Tibial nerve (tissue), 4 donors: ENCODE measurements around the gene CCDC61. TPM values are rescaled to one million over a fixed set of nuclear protein-coding genes. Genes with fewer than 3 reads are reported as not detected.
A peak's percentile ranks its signal among the peaks of the same experiment; 100 is the strongest.

ENCODE experiments used
- DNase-seq, 2 donors: peaks; one replicate each; pipeline ENCODE4 v3.0.0-alpha.2; 2019; ENCODE audit warnings: low spot score in 2 of 2
- H3K27ac ChIP-seq, 4 donors: fragments of 200-600 bp; sonication (generic) in 3 of 4; one replicate each; pipeline ENCODE4 v1.5.1; 2017 to 2019; ENCODE audit warnings: mild to moderate bottlenecking in 1 of 4
- H3K27me3 ChIP-seq, 2 donors: fragments of 200-600 bp; sonication (generic) in 1 of 2; one replicate each; pipeline versions ENCODE4 v1.5.1 to v1.6.0; 2017 to 2019
- H3K36me3 ChIP-seq, 3 donors: fragments of 200-600 bp; sonication (generic); one replicate each; pipeline ENCODE4 v1.5.1; 2018 to 2019
- H3K4me1 ChIP-seq, 4 donors: fragments of 200-600 bp; sonication (generic) in 3 of 4; one replicate each; pipeline ENCODE4 v1.5.1; 2017 to 2019
- H3K4me3 ChIP-seq, 4 donors: fragments of 200-600 bp; sonication (generic) in 3 of 4; one replicate each; pipeline ENCODE4 v1.5.1; 2017 to 2019; ENCODE audit warnings: mild to moderate bottlenecking in 1 of 4, moderate library complexity in 1 of 4
- H3K9me3 ChIP-seq, 4 donors: fragments of 200-600 bp; sonication (generic) in 3 of 4; one replicate each; pipeline ENCODE4 v1.5.1; 2017 to 2019
- EP300 ChIP-seq, 2 donors: sonication (generic); formaldehyde crosslinking; IDR thresholded peaks; one replicate each; pipeline ENCODE4 v1.6.1; 2017; ENCODE audit warnings: antibody characterized with exemption in 2 of 2, mild to moderate bottlenecking in 1 of 2
- POLR2A ChIP-seq, 2 donors: fragments of 450-650 bp; IDR thresholded peaks; one replicate each; pipeline ENCODE4 v1.6.1; 2017; ENCODE audit warnings: antibody characterized with exemption in 2 of 2, mild to moderate bottlenecking in 2 of 2, moderate library complexity in 2 of 2
- WGBS, 2 donors: methylation state at CpG; one replicate each; pipeline ENCODE4 v1.1.5; 2018; 5-methylcytosine and 5-hydroxymethylcytosine counted together
- total RNA-seq, 4 donors: library from RNA; depleted of rRNA; stranded (reverse); fragments of >200 nt; gene quantifications; one replicate each; pipeline ENCODE4 v1.1.0, GENCODE V29; 2016
- TF ChIP-seq, protein P1 (sequence below), 5 experiments: fragments of 200-600 bp in 3 of 5; fragments of 450-650 bp in 2 of 5; sonication (generic) in 3 of 5; IDR thresholded peaks; one replicate each; pipeline ENCODE4 v1.5.1; 2016 to 2019; ENCODE audit warnings: antibody characterized with exemption in 5 of 5, mild to moderate bottlenecking in 3 of 5, moderate library complexity in 2 of 5

CCDC61 gene
- total RNA-seq, 4 donors from 2014 or later = 16.2 to 31.4 (median 21.3) TPM

DNA sequence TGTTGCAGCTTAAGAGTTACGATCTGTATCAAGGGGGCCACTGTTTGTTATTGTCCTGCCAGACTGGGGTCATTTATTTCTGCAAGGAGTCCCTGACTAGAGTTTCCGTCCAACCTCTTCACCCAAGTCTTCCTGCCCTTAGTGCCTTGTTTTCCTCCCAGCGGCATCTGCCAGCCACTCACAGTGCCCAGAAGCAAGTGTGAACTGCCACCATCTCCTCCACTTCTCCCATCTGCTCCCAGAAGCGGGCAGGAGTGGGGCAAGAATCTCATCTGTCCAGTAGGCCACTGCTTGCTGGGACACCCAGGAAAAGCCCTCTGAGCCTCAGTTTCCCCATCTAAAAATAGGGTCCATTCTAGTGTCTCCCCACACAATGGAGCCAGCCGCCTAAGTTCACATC lies 25.6 kb upstream of the CCDC61 start:
- peaks cover 0 to 87% of the 10 kb centered on the region in 2 donors for H3K27me3 ChIP-seq
- 51 to 56% methylated on average over 5 of the region's 5 CpGs for WGBS, 2 donors

DNA sequence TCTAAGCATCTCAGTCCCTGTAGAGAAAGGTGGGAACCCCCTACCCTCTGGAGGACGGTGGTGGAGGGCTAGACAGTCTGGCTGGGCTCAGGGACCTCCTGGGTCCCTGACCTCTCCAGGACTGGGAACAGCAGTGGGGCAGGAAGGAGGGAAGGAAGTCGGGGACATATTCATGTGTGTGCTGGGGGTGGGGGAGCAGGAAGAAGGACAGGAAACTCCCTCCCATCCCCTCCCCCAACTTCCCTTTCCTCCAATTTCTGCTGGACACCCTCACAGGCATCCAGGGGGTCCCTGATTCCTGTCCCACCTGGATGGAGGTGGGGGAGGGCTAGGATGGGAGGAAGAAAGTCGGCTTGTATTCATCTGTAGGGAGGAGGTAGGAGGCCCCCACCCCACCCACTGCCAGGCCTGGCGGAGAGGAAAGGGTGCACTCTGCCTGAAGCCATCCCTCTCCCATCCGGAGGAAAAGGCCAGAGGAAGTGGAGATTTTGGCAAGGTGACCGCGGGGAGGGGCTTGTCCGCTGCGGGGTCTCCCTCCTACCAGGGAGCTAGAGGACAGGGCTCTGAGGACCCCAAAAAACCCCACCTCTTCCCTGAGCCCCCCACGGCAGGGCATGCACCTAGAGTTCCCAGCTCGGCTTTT lies 23.9 kb upstream of the CCDC61 start:
- Histone ChIP-seq H3K27me3 (peaks cover 0 to 96% of the 10 kb centered on the region in 2 donors), H3K4me3 (peak overlapping the region in 1 of 4 donors; percentile 49), H3K27ac (peak overlapping the region in 1 of 4 donors; percentile 17)

More for the DNA sequence above, 25.6 kb upstream of the CCDC61 start:
- Histone ChIP-seq H3K4me1 (peaks cover 0 to 7% (median 0%) of the 10 kb centered on the region in 4 donors), H3K9me3 (peaks cover 0 to 4% (median 0%) of the 10 kb centered on the region in 4 donors), H3K36me3 (no peaks in the 10 kb centered on the region), H3K4me3 (no peak overlapping the region), H3K27ac (no peak overlapping the region)
- no peak for DNase-seq
- TF ChIP-seq, protein P1, sequence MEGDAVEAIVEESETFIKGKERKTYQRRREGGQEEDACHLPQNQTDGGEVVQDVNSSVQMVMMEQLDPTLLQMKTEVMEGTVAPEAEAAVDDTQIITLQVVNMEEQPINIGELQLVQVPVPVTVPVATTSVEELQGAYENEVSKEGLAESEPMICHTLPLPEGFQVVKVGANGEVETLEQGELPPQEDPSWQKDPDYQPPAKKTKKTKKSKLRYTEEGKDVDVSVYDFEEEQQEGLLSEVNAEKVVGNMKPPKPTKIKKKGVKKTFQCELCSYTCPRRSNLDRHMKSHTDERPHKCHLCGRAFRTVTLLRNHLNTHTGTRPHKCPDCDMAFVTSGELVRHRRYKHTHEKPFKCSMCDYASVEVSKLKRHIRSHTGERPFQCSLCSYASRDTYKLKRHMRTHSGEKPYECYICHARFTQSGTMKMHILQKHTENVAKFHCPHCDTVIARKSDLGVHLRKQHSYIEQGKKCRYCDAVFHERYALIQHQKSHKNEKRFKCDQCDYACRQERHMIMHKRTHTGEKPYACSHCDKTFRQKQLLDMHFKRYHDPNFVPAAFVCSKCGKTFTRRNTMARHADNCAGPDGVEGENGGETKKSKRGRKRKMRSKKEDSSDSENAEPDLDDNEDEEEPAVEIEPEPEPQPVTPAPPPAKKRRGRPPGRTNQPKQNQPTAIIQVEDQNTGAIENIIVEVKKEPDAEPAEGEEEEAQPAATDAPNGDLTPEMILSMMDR (IDR thresholded peaks at IDR 0.05) = no peak
- no peak for TF ChIP-seq EP300 (IDR thresholded peaks at IDR 0.05)
- no peak for TF ChIP-seq POLR2A (IDR thresholded peaks at IDR 0.05)

DNA sequence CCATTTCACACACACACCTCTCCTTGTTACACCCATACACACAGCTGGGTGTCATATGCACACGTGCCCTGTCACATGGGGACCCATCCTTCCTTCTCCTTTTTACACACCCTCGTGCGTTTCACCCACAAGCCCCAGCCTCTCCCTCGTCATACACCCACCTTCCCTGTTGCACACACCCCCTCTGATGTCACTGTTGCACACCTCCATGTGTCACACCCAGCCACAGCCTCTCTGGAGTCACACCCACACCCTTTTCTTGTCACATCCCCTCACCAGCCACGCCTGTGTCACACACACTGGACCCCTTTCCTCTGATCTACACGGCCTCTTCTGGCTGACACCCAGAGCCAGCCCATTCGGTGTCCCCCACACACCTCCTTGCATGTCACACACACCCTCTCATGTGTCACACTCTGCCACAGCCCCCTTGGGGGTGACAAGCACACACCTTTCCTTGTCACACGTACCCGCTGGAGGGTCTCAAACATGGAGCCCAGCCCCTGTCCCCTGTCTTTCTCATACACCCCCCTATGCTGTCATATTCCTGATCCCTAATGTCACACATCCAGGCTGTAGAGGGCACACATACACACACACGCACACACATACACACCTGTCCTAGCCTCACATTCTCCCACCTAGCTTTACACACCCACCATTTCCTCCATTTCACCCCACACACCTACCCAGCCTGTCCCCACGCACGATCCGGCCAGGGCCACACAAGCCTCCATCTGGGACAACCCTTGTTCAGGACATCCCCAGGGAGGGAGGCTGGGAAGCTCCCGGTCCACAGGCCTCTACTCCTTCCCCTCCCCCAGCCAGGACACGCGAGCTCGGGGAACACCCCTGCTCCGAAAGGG lies 23.0 kb upstream of the CCDC61 start:
- H3K4me3 ChIP-seq = peak overlapping the region in 3 of 4 donors; percentile 0 to 49 (median 9)
- peak in 1 of 2 donors; percentile 19 for DNase-seq
- no peak for TF ChIP-seq EP300 (IDR thresholded peaks at IDR 0.05)
- TF ChIP-seq, protein P1 (IDR thresholded peaks at IDR 0.05) = no peak
- TF ChIP-seq POLR2A (IDR thresholded peaks at IDR 0.05) = no peak
- peaks cover 0 to 95% of the 10 kb centered on the region in 2 donors for H3K27me3 ChIP-seq
- H3K36me3 ChIP-seq = no peaks in the 10 kb centered on the region
- peak overlapping the region in 1 of 4 donors; percentile 65 for H3K27ac ChIP-seq
- peaks cover 0 to 4% (median 0%) of the 10 kb centered on the region in 4 donors for H3K9me3 ChIP-seq
- WGBS, 2 donors = 17 to 20% methylated on average over 18 of the region's 18 CpGs
- H3K4me1 ChIP-seq = peaks cover 0 to 7% (median 0%) of the 10 kb centered on the region in 4 donors

More for the DNA sequence above, 23.9 kb upstream of the CCDC61 start:
- Histone ChIP-seq H3K4me1 (peaks cover 0 to 7% (median 0%) of the 10 kb centered on the region in 4 donors), H3K36me3 (no peaks in the 10 kb centered on the region), H3K9me3 (peaks cover 0 to 4% (median 0%) of the 10 kb centered on the region in 4 donors)
- no peak for DNase-seq
- WGBS, 2 donors = 7 to 8% methylated on average over 11 of the region's 11 CpGs
- no peak for TF ChIP-seq EP300 (IDR thresholded peaks at IDR 0.05)
- no peak for TF ChIP-seq POLR2A (IDR thresholded peaks at IDR 0.05)
- TF ChIP-seq, protein P1 (IDR thresholded peaks at IDR 0.05) = no peak

DNA sequence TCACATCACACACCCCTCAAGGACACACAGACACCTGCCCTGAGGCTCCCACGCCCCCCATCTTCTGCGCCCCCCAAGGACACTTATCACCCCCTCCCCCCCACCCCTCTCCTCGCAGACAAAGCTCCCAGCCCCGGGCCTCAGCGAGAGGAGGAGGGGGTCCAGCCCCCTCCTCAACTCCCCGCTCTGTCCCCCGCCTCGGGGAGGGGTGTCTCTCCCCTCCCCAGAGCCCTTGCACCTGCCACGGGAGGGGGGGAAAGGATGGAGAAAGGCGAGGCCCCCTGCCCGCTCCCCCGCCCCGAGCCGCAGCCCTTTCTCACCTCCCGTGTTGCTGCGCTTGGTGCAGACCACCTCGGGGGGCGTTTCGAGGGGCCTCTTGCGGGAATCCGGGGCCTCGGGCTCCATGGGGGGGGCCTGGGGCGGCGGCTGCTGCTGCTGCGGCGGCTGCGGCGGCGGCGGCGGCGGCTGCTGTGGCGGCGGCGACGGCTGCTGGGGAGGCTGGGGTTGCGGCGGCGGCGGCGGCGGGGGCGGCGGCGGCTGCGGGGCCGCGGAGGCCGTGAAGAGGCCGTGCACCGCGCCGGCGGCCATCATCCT lies 22.2 kb upstream of the CCDC61 start:
- peaks cover 0 to 94% of the 10 kb centered on the region in 2 donors for H3K27me3 ChIP-seq
- DNase-seq = no peak
- H3K36me3 ChIP-seq = no peaks in the 10 kb centered on the region
- WGBS, 2 donors = 0 to 2% methylated on average over 4 to 14 of the region's 54 CpGs
- H3K27ac ChIP-seq = peak overlapping the region in 1 of 4 donors; percentile 65
- TF ChIP-seq EP300 (IDR thresholded peaks at IDR 0.05) (no peak), POLR2A (IDR thresholded peaks at IDR 0.05) (no peak)
- TF ChIP-seq, protein P1 (IDR thresholded peaks at IDR 0.05) = no peak
- peak overlapping the region in 3 of 4 donors; percentile 0 to 49 (median 9) for H3K4me3 ChIP-seq
- H3K9me3 ChIP-seq = peaks cover 0 to 4% (median 0%) of the 10 kb centered on the region in 4 donors
- H3K4me1 ChIP-seq = peaks cover 0 to 7% (median 0%) of the 10 kb centered on the region in 4 donors
